NB4 (cell line): ENCODE results near the gene HIRA.

Source experiments
- MYC ChIP-seq: IDR thresholded peaks from 2 replicates; pipeline ENCODE4 v1.6.1; 2011; ENCODE audit warnings: low read depth, low read length
- POLR2A ChIP-seq: IDR thresholded peaks from 2 replicates; pipeline ENCODE4 v1.6.1; 2011; ENCODE audit warnings: mild to moderate bottlenecking; ENCODE audit not compliant: insufficient read length; ENCODE audit errors: extremely low read depth
- TF ChIP-seq, protein P1 (sequence below): IDR thresholded peaks from one replicate; pipeline ENCODE4 v1.5.1; 2012; ENCODE audit warnings: low read depth, low read length
- TF ChIP-seq, protein P2 (sequence below): IDR thresholded peaks from 2 replicates; pipeline ENCODE4 v1.6.1; 2011; ENCODE audit warnings: low read depth, low read length

DNA sequence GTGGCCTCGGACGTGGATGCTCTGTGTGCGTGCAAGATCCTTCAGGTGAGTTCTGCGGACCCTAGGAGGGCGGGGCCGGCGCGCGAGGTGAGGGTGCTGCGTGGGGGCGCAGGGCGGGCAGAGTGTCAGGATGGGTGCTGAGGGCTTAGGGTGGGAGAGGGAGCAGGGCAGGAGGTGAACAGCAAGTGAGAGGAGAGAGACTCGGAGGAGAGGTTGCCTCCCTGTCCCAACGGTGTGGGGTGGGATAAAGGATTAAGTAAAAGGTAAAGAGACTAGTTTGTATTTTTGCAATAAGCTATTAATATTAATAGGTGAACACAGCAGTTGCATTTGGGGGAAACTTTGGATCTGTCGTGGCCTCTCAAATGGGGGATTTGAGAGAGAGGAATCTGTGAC, 48.6 kb upstream of the HIRA start:
- TF ChIP-seq, protein P1, sequence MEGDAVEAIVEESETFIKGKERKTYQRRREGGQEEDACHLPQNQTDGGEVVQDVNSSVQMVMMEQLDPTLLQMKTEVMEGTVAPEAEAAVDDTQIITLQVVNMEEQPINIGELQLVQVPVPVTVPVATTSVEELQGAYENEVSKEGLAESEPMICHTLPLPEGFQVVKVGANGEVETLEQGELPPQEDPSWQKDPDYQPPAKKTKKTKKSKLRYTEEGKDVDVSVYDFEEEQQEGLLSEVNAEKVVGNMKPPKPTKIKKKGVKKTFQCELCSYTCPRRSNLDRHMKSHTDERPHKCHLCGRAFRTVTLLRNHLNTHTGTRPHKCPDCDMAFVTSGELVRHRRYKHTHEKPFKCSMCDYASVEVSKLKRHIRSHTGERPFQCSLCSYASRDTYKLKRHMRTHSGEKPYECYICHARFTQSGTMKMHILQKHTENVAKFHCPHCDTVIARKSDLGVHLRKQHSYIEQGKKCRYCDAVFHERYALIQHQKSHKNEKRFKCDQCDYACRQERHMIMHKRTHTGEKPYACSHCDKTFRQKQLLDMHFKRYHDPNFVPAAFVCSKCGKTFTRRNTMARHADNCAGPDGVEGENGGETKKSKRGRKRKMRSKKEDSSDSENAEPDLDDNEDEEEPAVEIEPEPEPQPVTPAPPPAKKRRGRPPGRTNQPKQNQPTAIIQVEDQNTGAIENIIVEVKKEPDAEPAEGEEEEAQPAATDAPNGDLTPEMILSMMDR: no peak
- no peak for TF ChIP-seq POLR2A
- no peak for TF ChIP-seq MYC
- TF ChIP-seq, protein P2, sequence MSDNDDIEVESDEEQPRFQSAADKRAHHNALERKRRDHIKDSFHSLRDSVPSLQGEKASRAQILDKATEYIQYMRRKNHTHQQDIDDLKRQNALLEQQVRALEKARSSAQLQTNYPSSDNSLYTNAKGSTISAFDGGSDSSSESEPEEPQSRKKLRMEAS: no peak
